HL-60 (cell line): ENCODE results near the gene MST1.

Source experiments
- CTCF ChIP-seq: IDR thresholded peaks from one replicate; pipeline ENCODE4 v1.5.1; 2011; ENCODE audit warnings: low read length, control low read depth, inconsistent platforms; ENCODE audit not compliant: insufficient read depth
- GABPA ChIP-seq: IDR thresholded peaks from 2 replicates; pipeline ENCODE4 v1.6.1; 2012; ENCODE audit warnings: low read depth
- POLR2AphosphoS5 ChIP-seq: IDR thresholded peaks from 2 replicates; pipeline ENCODE4 v1.6.1; 2012; ENCODE audit warnings: low read depth
- SPI1 ChIP-seq: IDR thresholded peaks from 2 replicates; pipeline ENCODE4 v1.6.1; 2012; ENCODE audit warnings: low read depth, mild to moderate bottlenecking, borderline replicate concordance
- TF ChIP-seq, protein P1 (sequence below): IDR thresholded peaks from 2 replicates; pipeline ENCODE4 v1.6.1; 2012; ENCODE audit warnings: low read depth; ENCODE audit not compliant: insufficient replicate concordance

- no peak for TF ChIP-seq POLR2AphosphoS5
- TF ChIP-seq CTCF: no peak
- no peak for TF ChIP-seq GABPA
- TF ChIP-seq, protein P1, sequence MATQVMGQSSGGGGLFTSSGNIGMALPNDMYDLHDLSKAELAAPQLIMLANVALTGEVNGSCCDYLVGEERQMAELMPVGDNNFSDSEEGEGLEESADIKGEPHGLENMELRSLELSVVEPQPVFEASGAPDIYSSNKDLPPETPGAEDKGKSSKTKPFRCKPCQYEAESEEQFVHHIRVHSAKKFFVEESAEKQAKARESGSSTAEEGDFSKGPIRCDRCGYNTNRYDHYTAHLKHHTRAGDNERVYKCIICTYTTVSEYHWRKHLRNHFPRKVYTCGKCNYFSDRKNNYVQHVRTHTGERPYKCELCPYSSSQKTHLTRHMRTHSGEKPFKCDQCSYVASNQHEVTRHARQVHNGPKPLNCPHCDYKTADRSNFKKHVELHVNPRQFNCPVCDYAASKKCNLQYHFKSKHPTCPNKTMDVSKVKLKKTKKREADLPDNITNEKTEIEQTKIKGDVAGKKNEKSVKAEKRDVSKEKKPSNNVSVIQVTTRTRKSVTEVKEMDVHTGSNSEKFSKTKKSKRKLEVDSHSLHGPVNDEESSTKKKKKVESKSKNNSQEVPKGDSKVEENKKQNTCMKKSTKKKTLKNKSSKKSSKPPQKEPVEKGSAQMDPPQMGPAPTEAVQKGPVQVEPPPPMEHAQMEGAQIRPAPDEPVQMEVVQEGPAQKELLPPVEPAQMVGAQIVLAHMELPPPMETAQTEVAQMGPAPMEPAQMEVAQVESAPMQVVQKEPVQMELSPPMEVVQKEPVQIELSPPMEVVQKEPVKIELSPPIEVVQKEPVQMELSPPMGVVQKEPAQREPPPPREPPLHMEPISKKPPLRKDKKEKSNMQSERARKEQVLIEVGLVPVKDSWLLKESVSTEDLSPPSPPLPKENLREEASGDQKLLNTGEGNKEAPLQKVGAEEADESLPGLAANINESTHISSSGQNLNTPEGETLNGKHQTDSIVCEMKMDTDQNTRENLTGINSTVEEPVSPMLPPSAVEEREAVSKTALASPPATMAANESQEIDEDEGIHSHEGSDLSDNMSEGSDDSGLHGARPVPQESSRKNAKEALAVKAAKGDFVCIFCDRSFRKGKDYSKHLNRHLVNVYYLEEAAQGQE: no peak
- TF ChIP-seq SPI1: no peak
Measured at GRCh38 chr3:49669352-49669751, 19.9 kb downstream of the MST1 start.
